Measurements from ENCODE around the gene CADPS. TPM values are rescaled to one million over a fixed set of nuclear protein-coding genes. Genes with fewer than 3 reads are reported as not detected.

The CADPS gene
- total RNA-seq, 1 donor from 2014 or later: 149 TPM

DNA sequence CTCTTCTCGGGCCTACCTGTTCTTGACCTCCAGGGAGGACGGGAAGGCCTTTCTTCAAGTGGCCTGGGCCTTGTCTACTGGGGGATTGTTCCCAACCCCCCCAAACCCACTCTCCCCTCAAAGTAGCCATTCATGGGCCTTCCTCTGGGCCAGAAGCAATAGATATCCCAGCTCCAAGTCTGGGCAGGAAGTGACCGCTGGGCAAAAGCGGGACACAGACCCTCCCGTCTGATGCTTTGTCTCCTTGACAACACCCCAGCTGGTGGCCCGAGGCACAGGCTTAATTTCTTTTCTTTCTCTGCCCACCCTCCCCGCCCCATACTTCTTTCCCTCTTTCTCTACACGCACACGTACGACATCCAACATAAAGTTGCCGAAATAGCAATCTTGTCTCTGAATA, 460.4 kb downstream of the CADPS start:
- peaks cover 17% of the 10 kb centered on the region for H3K4me1 Mint-ChIP-seq (ENCODE audit: low read depth)
- TF ChIP-seq CTCF (IDR thresholded peaks at IDR 0.05; ENCODE audit: unreplicated experiment): no peak
- peak overlapping the region; percentile 75 for H3K27ac Mint-ChIP-seq
- H3K9me3 Mint-ChIP-seq (ENCODE audit: low read depth): no peaks in the 10 kb centered on the region
- no peak overlapping the region for H3K4me3 Mint-ChIP-seq (ENCODE audit: low read depth)
- DNase-seq (ENCODE audit: low spot score, unreplicated experiment): no peak
- no peaks in the 10 kb centered on the region for H3K27me3 Mint-ChIP-seq
- peaks cover 5% of the 10 kb centered on the region for H3K36me3 Mint-ChIP-seq (ENCODE audit: insufficient read depth)

DNA sequence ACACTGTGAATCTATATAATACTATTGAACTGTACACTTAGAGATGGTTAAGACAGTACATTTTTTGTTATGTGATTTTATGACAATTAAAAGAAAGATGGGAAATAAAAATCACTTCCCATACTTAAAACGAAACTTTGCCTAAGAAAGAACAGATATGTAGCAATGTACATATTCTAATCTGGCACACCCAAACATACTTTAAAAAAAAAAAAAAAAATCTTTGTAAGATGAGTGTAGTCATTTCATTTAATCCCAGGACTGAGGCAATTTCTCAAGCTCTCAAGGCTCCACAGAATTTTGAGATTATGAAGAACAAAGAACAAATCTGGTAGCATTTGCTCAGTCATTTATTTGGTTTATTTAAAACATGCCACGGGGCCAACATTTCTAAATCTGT, 461.5 kb downstream of the CADPS start:
- DNase-seq (ENCODE audit: low spot score, unreplicated experiment): no peak
- Mint-ChIP-seq H3K9me3 (ENCODE audit: low read depth) (no peaks in the 10 kb centered on the region), H3K27me3 (no peaks in the 10 kb centered on the region), H3K4me3 (ENCODE audit: low read depth) (no peak overlapping the region), H3K4me1 (ENCODE audit: low read depth) (peaks cover 17% of the 10 kb centered on the region), H3K36me3 (ENCODE audit: insufficient read depth) (peaks cover 5% of the 10 kb centered on the region), H3K27ac (no peak overlapping the region)
- TF ChIP-seq CTCF (IDR thresholded peaks at IDR 0.05; ENCODE audit: unreplicated experiment): no peak

- no peak overlapping the region for H3K4me3 Mint-ChIP-seq (ENCODE audit: low read depth)
- no peaks in the 10 kb centered on the region for H3K9me3 Mint-ChIP-seq (ENCODE audit: low read depth)
- TF ChIP-seq CTCF (IDR thresholded peaks at IDR 0.05; ENCODE audit: unreplicated experiment): no peak
- H3K4me1 Mint-ChIP-seq (ENCODE audit: low read depth): no peaks in the 10 kb centered on the region
- no peak overlapping the region for H3K27ac Mint-ChIP-seq
- no peaks in the 10 kb centered on the region for H3K27me3 Mint-ChIP-seq
- peaks cover 2% of the 10 kb centered on the region for H3K36me3 Mint-ChIP-seq (ENCODE audit: insufficient read depth)
- no peak for DNase-seq (ENCODE audit: low spot score, unreplicated experiment)
These were observed 468.3 kb downstream of the CADPS start for GRCh38 chr3:62406945-62407344.

DNA sequence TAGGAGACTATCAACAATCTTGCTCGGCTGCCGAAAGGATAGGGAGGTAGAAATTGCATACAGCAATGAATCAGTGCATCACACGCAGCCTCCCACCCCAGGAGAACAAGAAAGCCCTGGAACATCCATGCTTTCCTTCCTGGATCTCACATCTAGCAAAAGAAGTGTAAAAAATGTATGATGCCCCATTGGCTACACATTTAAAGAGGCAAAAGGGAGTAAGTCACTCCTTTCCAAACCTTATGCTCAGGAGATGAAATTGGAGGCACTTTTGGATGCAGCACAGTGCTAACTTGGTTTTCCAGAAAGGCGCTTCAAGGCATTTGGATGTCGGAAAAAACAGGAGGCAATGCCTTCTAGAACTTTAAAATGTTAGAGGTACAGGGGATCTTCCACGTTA, 469.6 kb downstream of the CADPS start:
- DNase-seq (ENCODE audit: low spot score, unreplicated experiment): no peak
- H3K27ac Mint-ChIP-seq: no peak overlapping the region
- peaks cover 3% of the 10 kb centered on the region for H3K36me3 Mint-ChIP-seq (ENCODE audit: insufficient read depth)
- H3K9me3 Mint-ChIP-seq (ENCODE audit: low read depth): no peaks in the 10 kb centered on the region
- no peaks in the 10 kb centered on the region for H3K27me3 Mint-ChIP-seq
- no peak overlapping the region for H3K4me3 Mint-ChIP-seq (ENCODE audit: low read depth)
- no peak for TF ChIP-seq CTCF (IDR thresholded peaks at IDR 0.05; ENCODE audit: unreplicated experiment)
- H3K4me1 Mint-ChIP-seq (ENCODE audit: low read depth): no peaks in the 10 kb centered on the region

GRCh38 chr3:62405135-62405534, 470.1 kb downstream of the CADPS start:
- no peak for TF ChIP-seq CTCF (IDR thresholded peaks at IDR 0.05; ENCODE audit: unreplicated experiment)
- Mint-ChIP-seq H3K27me3 (no peaks in the 10 kb centered on the region), H3K4me1 (ENCODE audit: low read depth) (no peaks in the 10 kb centered on the region), H3K27ac (no peak overlapping the region), H3K9me3 (ENCODE audit: low read depth) (no peaks in the 10 kb centered on the region), H3K4me3 (ENCODE audit: low read depth) (no peak overlapping the region), H3K36me3 (ENCODE audit: insufficient read depth) (peaks cover 3% of the 10 kb centered on the region)
- DNase-seq (ENCODE audit: low spot score, unreplicated experiment): no peak

Measured in progenitor cell of endocrine pancreas (in vitro differentiated cells).